ENCODE results near the gene KRT37.

Gene KRT37
- total RNA-seq, result 0 reads per million in 4 donors

DNA sequence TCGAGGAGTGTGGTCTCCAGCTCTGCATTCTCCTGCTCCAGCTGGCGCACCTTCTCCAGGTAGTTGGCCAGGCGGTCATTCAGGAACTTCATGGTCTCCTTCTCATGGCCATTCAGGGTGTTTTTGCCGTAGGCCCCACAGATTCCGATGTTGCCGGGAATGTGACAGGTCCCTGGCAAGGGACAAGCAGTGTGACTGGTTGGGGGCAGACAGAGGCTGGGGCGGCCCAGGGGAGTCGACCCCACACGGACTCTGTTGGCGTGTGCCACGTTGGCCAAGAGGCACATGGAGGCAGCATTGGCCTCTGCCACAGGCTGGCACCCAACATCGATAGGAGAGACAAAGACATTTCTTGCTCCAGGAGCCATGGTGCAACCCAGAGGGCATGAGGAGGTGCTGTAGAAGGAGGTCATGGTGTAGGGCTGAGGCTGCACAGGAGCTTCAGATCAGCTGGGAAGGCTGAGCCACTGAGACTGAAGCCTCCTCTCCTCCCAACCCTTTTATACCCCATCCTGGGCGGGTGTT is at the start of gene KRT37:
Gene KRT37, minus strand, starts transcription at position 475 of the 525 bp plus-strand sequence. Its CDS starts 62 bp downstream, at position 413.
- no peak for DNase-seq

DNA sequence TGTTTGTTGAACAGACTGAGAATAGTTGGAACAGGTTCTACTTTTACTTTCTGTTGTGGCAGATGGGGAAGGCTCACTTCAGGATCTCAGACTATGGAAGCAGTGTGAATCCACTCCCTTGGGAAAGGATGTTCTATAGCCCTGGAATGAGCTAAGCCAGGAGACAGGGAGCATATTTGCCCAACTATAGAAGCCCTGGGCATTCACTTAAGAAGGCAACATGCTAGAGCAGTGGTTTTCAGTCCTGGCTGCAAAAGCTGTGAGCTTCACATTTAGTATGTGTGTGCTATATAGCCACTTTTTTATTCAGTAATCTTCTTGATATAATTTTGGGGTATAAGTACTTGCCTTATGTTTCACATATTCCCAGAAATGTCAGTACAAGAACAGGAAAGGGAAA is 44.0 kb upstream of the KRT37 start:
- no peak for DNase-seq

DNA sequence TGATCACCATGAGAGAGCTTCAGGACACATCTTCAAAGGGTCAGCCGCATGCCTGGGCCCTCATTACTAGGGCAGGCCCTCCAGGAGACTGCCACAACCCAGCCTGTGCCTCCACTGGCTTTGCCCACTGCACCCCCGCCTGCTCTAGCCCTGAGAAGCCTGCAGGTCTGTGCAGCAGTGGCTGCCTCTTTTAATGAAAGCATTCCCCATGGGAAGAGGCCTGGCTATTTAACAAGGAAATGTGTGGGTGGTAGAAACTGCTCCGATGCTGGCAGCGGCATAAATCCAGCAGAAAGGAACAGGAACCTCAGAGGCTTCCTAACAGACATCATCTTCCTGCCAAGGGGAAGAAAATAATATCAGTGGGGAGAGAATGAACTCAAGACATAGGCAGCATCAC is 43.2 kb upstream of the KRT37 start:
- DNase-seq, result no peak

DNA sequence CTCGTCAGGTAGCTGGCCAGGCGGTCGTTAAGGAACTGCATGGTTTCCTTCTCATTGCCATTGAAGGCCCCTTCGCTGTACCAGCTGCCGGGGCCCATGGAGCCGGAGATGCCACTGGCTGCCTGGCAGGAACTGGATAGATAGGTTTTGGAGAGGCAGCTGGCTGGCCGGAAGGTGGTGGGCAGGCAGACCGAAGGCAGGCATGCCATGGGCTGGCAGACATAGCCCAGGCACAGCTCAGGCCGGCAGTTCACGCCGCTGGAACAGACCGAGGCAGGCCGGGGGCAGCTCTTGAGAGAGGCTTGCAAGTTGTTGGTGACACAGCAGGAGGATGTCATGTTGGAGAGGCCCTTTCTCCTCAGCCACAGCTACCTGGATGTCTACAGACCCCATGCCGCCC is 42.6 kb upstream of the KRT37 start, which contains the start of gene KRT32:
Gene KRT32, minus strand, starts transcription at position 399 of the 400 bp plus-strand sequence. Its CDS starts 61 bp downstream, at position 338.
- DNase-seq, result no peak

DNA sequence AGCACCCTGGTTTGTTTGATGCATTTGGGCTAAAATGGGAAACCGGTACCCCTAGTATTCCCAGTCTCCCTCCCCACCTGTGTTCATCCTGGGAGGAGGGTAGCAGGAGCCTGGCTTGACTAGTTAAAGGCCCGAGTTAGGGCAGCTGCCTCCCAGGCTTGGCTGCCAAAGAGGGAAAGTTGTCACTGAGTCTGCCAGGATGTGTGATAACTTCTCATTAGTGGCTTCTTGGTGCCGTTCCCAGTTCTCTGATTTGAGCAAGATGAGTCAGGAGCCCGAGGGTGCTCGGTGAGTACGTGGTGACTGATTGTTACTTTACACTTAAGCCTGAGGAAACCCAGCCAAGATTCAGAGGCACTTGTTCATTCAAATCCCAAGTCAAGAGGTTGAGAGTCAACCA is 40.3 kb upstream of the KRT37 start:
- DNase-seq, result no peak

DNA sequence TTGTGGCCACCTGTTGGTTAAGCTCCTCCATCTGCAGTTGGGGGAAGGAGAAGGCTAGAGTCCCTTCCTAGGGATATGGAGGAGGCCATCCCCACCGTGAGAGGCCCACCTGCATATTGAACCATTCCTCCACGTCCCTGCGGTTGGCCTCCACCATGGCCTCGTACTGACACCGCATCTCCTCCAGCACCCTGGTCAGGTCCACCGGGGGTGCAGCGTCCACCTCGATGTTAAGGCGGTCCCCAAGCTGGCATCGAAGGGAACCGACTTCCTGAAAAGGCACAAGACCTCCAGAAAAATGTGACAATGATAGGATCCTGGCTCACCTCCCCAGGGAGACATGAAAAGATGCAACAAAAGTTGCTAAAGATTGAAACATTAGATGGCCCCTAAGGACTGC is 39.8 kb upstream of the KRT37 start:
- no peak for DNase-seq

DNA sequence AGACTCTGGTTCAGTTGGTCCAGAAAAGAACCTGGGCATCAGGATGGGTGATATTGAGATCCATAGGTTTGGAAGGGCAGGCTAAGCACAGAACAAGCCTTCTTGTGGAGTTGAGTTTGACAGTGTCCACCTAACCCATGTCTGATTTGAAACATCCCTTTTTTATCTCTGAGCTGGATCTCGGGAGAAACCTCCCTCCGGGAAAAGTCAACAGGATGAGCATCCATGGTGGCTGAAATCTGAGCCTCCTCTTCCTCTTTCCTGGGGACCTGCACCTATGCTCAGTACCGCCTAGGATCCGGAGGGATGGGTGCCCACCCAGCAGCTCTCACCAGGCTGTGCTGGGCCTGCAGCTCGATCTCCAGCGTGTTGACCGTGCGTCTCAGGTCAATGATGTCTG is 39.4 kb upstream of the KRT37 start:
- no peak for DNase-seq

DNA sequence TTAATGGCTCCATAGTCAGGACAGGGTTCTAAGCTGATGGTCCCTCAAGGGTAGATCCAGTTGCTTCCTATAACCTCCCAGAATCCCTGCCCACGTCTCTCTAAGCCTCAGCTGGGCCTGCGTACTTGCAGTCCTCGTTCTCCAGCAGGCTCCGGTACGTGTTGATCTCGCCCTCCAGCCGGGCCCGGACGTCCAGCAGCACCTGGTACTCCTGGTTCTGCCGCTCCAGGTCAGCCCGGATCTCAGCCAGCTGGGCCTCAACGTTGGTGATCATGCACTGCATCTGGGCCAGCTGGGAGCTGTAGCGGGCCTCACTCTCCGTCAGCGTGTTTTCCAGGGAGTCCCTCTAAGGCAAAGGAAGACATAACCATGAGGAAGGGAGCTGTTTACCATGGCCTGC is 38.3 kb upstream of the KRT37 start:
- DNase-seq, result no peak

DNA sequence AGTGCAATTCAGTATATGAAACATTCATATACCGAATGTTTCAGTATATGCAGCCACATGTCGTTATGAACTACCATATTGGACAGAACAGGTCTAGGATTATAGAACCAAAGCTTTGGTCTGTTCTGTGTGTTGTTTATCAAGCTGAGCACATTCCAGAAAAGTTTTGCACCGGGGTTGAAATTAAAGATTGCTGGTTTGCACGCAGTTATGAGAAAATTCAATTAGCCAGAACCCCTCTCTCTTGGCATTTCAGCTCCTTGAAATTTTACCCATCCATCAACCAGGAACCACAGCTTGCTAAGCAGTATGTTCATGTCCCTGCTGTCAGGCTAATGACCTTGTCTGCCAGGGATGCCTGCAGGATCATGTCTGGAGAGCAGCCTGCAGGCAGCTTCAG is 33.3 kb upstream of the KRT37 start:
- no peak for DNase-seq

DNA sequence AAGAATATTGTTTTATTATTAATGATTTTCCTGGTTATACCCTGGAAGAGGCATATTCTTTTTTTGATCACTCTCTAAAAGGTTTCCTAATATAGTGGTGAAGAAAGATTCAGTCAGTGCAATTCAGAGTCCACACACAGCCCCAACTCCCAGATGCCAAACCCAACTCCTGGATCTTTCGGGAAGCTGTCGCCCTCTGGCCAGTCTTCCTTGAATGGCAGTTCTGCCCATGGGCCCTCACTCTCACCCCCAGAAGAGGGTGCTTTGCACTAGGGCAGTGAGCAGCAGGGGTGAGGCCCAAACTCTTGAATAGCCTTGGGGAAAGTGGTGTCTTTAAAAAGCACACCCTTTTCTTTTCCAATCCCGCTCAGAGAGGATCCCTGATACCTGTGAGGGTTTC is 31.8 kb upstream of the KRT37 start:
- DNase-seq, result no peak

DNA sequence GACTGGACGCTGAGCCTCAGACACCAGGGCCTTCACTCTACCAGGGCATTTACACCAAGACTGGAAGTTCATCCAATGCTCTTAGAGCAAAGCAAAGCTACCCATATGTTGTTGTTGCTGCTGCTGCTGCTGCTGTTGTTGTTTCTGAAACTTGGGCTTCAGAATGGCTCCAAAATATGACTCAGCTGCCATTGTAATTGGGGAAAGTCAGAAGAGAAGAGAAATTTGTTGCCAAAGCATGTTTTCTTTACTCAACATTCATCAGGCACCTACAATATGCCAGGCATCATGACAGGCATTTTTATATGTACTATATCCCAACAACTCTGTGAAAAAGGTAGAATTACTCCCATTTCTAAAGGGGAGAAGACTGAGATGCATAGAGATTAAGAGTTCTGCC is 30.9 kb upstream of the KRT37 start:
- no peak for DNase-seq

DNA sequence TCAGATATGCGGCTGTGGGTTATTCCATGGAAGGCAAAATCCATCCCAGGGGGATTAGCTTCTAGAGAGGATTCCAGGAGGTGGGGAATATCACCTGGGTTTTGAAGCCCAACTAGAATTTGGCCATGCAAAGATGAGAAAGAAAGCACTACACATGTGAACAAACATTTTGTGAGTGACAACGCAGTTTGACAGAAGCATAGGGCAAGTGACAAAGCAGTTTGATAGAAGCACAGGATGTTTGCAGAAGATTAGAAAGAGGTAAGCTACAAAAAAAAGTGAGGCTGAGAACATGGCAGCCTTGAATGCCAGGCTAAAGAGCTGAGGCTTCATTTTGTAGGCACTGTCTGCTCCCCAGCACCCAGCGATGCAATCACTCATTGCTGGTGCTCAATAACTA is 28.7 kb upstream of the KRT37 start:
- DNase-seq, result no peak

DNA sequence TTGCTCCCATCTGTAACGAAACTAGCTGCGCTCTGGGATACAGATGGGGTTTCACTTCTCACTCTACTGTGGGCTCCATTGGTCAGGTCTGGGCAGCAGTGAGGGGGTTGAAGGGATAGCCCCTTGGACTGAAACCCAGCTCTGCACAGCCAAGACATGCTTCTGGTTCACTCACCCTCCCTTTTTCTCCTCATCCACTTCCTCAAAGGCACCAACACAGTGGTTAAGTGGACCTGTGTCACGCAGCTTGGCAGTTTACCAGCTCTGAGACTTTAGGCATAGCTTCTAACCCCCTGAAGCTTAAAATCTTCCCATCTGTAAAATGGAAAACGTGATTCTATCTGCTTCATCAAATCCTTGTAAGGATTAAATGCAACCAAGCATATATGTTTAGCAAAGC is 27.9 kb upstream of the KRT37 start:
- no peak for DNase-seq

DNA sequence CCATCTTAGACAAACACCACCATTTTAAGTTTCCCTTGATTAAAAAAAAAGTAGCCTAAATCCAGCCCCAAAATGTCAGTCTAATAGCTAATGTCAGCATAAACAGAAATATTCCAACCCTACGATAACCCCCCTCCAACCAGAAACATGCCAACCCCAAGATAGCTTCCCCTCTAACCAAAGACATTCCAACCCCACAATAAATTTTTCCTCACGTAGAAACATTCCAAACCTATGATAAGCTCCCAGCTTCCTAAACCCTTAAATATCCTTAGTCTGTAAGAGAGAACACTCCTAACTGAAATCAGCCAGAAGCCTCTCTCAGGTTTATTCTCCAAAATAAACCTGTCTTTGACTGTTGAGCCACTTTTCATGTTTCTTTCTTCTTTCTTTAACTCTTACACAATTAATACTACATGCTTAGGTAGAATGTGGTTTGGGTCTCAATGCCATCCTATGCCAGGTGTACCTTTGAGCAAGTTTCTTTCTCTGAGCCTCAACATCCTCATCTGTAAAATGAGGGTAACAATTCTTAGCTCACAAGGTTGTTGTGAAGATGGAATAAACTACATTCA is 26.9 kb upstream of the KRT37 start:
- DNase-seq, result no peak

DNA sequence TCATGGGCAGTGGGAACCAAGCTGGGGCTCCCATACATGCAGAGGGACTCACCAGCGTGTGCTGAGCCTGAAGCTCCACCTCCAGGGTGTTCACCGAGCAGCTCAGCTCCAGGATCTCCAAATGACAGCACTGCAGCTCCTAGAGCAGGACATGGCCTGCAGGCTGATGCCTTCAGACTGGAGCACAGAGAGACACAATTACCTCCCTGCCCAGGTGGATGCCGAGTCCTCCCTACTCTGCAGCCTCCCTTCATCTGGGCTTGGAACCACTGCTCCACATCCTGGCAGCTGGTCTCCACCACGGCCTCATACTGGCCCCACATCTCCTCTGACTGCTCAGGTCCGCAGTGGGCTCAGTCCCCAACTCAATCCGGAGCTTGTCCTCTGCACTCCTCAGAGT is 24.6 kb upstream of the KRT37 start:
- no peak for DNase-seq

DNA sequence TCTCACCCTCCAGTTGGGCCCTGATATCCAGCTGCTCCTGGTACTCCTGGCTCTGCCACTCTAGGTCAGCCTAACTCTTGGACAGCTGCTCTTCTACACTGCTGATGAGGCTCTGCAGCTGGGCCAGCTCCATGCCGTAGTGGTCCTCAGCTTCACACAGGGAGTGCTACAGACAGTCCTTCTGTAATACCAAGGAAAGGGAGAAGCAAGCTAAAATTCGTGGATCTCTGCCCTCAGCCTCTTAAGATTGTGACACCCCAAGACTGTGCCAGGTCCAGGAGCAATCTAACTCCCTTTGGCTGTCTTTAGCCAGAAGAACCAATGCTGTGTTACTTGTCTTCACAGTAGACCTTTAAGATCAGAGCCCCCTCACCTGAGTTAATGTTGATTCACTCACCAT is 24.1 kb upstream of the KRT37 start:
- DNase-seq, result no peak

DNA sequence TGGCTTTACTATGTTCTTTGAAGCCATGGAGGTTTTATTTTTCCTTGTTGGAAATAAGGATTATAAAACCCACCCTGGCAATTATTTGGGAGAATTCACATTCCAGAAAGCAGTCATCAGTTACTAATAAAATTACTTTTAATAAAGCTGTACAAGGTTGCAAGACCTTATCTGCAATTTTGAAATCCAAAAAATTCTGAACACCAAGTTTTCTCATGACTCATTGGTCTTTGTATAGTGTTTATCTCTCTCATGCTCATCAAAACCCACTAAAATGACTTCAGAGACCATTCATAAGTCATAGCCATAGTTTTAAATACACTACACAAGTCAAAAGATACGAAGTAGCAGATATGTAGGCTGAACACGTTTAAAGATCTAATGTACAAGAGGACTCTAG is 22.4 kb upstream of the KRT37 start:
- DNase-seq, result no peak

DNA sequence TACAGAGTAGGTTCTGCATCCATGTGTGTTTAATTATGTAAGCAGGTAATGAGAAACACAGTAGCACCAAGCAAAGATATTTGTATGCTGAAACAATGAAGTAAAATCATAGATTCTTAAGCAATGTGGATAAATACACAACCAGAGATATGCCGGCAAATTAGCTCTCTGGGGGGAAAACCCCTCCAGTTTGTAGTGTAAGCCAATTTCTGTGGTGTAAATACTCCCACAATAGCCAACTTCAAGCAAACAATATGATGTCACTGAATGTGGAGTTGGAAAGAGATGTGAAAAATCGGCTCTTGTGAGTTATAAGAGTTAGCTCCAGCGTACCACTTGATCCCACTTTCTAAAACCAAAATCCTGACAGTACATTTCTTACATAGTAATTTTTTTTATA is 20.3 kb upstream of the KRT37 start:
- DNase-seq, result no peak

DNA sequence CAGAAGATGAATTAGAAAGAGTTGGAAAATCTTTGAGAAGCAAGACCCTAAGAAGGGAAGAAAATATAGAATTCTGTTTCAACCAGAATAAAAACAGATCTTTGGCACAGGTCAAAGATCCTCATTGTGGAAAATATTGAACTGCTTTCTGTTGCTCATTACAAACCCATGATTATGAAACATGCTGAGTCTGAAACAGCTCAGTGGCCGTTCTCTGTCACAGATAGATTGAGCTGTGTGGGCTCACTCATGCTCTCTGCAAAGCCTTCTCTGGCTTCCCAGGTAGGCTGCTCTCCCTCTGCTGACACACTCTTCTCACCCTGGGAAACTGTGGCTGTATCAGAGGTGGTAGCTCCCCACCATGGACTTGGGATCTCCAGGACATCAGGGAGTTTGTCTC is 19.8 kb upstream of the KRT37 start:
- no peak for DNase-seq

DNA sequence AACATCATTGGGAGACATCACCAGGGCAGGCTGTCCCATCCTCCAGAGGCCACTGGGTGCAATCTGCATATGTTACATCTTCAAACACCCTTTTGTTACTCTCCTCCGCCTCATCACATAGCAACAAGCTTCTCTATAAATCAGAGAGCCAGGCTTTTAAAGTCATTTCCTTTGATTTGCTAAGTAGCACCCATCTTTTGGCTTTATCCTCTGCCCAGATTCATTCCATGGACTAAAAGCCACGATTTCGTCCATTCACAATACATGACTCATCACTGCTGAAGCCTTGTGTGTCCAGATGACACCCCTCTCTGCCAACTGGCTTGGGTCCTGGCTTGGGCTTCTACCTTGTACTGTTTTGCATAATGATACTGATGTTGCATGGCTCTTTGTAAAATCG is 18.4 kb upstream of the KRT37 start:
- no peak for DNase-seq

DNA sequence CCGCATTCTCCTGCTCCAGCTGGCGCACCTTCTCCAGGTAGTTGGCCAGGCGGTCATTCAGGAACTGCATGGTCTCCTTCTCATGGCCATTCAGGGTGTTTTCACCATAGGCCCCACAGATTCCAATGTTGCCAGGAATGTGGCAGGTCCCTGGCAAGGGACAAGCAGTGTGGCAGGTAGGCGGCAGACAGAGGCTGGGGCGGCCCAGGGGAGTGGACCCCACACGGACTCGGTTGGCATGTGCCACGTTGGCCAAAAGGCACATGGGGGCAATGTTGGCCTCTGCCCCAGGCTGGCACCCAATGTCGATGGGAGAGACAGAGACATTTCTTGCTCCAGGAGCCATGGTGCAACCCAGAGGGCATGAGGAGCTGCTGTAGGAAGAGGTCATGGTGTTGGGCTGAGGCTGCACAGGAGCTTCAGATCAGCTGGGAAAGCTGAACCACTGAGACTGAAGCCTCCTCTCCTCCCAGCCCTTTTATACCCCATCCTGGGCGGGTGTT is 16.2 kb upstream of the KRT37 start, which contains the start of gene KRT38:
Gene KRT38, minus strand, starts transcription at position 453 of the 503 bp plus-strand sequence. Its CDS starts 62 bp downstream, at position 391.
- DNase-seq, result no peak

DNA sequence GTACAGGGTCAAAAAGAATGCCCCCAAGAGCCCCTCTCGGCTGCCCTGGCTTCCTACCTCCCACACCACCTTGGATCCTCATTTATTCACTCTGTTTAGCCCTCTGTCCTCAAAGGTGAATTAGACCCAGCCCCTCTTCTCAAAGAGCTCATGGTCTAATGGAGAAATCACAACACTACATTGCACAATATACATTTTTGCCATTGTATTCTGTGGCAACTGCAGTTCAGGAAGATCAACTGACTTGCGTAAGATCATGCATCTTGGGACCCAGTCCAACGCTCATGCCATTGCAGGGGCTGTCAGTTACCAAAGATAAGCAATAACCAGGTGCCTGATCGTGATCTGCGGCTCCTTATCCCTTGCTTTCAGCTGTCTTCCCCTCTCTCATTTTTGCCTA is 15.0 kb upstream of the KRT37 start:
- DNase-seq, result no peak

DNA sequence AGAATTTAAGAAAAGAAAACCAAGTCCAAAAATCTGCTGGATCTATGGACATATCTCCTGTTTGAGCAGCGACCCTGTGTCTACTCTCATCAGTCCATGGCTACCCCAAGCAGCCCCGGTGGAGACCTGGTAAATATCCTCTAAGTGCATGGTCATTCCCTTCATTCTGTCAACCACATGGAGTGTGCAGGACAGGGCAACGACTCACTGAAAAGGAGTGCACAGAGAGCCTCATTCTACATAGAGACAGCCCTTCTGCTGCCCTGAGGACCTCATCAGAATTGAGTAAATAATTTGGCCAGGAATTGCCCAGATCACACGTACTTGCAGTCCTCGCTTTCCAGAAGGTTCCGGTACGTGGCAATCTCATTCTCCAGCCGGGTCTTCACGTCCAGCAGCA is 13.4 kb upstream of the KRT37 start:
- DNase-seq, result no peak

DNA sequence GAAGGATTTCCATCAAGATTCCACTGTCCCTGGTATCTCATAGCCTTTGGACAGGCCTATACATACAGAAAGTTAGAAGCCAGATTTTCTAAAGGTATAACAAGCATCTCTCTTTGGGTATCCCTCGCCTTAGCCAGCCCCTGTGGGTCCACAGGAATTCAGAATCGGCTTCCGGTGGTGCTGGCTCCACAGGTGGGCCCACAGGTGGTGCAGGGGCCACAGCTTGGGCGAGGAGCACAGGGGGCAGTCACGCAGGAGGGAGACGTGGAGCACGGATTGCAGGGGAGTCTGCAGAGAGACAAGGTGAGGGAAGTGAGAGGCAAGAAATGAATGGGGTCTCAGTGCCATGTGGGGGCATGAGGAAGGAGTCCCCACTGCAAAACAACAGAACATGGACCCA is 12.9 kb upstream of the KRT37 start:
- DNase-seq, result no peak

DNA sequence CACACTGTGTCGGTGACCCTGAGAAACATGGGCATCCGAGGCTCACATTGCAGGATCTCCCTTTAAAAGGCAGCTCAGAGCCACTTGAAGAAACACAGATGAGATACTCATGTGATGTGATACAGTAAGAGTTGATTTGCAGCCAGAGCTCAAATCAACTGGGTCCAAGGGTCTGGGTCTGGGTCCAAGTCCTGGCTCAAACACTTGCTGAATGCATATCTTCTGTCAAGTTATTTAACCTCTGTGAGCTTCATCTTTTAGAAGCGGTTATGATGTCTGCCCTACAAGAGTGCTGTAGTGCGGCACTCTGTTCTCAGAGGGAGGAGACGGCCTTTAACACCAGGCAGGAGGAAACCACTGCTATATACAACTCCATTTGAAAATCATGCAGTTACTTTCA is 10.0 kb upstream of the KRT37 start:
- DNase-seq, result no peak

All from T-helper 1 cell (primary cell).